H1 (cell line): ENCODE data around the gene ANKRD17. TPM values are rescaled to one million over a fixed set of nuclear protein-coding genes. Genes with fewer than 3 reads are reported as not detected.

Experiments
- BACH1 ChIP-seq: IDR thresholded peaks from 2 replicates; pipeline ENCODE4 v1.6.1; 2012; ENCODE audit warnings: low read length, improper control_type of control experiment
- YY1 ChIP-seq: IDR thresholded peaks from 2 replicates; pipeline ENCODE4 v1.6.1; 2011; ENCODE audit warnings: low read depth, mild to moderate bottlenecking, low read length
- polyA plus RNA-seq, 7 experiments: library from polyadenylated mRNA; depleted of rRNA in 3 of 7; stranded (reverse) in 5 of 7; unstranded in 2 of 7; fragments of >200 nt in 5 of 7; fragments of 200-250 nt in 2 of 7; gene quantifications; 1 replicate in 5 of 7; 2 replicates in 1 of 7; 4 replicates in 1 of 7; pipeline versions ENCODE4 v1.2.1 to v1.2.3, GENCODE V29; 2011 to 2013; ENCODE audit warnings: missing spikeins in 2 of 7, mixed read lengths in 2 of 7
- total RNA-seq: library from RNA; stranded (reverse); fragmentation: NEBNext Ultra II Directional; extraction: Animal tissue kit (Norgen Biotek cat#: 25700); gene quantifications from 2 replicates; pipeline ENCODE4 v1.2.1, GENCODE V29; 2021
- TF ChIP-seq, protein P1 (sequence below): fragments of 300-600 bp; sonication (generic); IDR thresholded peaks from 2 replicates; pipeline ENCODE4 v1.7.1; 2012; ENCODE audit warnings: low read length, moderate library complexity, mild to moderate bottlenecking, inconsistent platforms; ENCODE audit not compliant: insufficient replicate concordance

ANKRD17 gene
- total and polyA plus RNA-seq, 2 of the 8 experiments (the other 6 are each of a cell fraction or from before 2014, with no cell fraction given), result 42.4 to 93.7 TPM

DNA sequence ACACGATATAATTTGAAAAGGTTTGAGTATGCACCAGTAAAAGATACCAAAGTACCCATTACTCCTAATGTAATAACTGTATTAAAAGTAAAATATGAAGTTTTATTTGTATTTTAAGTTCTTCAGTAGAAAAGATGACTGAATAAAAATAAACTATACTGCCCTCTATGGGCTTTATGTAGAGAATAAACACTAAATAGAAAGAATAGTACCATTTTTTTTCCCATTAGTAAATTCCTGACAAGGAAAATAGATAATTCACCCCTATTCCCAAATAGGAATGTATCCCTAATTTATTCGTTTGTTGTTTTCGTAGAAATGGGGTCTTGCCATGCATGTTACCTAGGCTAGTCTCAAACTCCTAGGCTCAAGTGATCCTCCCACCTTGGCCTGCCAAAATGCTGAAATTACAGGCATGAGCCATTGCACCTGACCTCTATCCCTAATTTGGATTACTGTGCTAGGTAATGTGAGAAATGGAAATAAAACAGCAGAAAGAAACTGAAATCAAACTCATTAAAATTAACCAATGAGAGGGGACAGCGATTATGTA, 115.5 kb downstream of the ANKRD17 start (continued):
- TF ChIP-seq, protein P1, sequence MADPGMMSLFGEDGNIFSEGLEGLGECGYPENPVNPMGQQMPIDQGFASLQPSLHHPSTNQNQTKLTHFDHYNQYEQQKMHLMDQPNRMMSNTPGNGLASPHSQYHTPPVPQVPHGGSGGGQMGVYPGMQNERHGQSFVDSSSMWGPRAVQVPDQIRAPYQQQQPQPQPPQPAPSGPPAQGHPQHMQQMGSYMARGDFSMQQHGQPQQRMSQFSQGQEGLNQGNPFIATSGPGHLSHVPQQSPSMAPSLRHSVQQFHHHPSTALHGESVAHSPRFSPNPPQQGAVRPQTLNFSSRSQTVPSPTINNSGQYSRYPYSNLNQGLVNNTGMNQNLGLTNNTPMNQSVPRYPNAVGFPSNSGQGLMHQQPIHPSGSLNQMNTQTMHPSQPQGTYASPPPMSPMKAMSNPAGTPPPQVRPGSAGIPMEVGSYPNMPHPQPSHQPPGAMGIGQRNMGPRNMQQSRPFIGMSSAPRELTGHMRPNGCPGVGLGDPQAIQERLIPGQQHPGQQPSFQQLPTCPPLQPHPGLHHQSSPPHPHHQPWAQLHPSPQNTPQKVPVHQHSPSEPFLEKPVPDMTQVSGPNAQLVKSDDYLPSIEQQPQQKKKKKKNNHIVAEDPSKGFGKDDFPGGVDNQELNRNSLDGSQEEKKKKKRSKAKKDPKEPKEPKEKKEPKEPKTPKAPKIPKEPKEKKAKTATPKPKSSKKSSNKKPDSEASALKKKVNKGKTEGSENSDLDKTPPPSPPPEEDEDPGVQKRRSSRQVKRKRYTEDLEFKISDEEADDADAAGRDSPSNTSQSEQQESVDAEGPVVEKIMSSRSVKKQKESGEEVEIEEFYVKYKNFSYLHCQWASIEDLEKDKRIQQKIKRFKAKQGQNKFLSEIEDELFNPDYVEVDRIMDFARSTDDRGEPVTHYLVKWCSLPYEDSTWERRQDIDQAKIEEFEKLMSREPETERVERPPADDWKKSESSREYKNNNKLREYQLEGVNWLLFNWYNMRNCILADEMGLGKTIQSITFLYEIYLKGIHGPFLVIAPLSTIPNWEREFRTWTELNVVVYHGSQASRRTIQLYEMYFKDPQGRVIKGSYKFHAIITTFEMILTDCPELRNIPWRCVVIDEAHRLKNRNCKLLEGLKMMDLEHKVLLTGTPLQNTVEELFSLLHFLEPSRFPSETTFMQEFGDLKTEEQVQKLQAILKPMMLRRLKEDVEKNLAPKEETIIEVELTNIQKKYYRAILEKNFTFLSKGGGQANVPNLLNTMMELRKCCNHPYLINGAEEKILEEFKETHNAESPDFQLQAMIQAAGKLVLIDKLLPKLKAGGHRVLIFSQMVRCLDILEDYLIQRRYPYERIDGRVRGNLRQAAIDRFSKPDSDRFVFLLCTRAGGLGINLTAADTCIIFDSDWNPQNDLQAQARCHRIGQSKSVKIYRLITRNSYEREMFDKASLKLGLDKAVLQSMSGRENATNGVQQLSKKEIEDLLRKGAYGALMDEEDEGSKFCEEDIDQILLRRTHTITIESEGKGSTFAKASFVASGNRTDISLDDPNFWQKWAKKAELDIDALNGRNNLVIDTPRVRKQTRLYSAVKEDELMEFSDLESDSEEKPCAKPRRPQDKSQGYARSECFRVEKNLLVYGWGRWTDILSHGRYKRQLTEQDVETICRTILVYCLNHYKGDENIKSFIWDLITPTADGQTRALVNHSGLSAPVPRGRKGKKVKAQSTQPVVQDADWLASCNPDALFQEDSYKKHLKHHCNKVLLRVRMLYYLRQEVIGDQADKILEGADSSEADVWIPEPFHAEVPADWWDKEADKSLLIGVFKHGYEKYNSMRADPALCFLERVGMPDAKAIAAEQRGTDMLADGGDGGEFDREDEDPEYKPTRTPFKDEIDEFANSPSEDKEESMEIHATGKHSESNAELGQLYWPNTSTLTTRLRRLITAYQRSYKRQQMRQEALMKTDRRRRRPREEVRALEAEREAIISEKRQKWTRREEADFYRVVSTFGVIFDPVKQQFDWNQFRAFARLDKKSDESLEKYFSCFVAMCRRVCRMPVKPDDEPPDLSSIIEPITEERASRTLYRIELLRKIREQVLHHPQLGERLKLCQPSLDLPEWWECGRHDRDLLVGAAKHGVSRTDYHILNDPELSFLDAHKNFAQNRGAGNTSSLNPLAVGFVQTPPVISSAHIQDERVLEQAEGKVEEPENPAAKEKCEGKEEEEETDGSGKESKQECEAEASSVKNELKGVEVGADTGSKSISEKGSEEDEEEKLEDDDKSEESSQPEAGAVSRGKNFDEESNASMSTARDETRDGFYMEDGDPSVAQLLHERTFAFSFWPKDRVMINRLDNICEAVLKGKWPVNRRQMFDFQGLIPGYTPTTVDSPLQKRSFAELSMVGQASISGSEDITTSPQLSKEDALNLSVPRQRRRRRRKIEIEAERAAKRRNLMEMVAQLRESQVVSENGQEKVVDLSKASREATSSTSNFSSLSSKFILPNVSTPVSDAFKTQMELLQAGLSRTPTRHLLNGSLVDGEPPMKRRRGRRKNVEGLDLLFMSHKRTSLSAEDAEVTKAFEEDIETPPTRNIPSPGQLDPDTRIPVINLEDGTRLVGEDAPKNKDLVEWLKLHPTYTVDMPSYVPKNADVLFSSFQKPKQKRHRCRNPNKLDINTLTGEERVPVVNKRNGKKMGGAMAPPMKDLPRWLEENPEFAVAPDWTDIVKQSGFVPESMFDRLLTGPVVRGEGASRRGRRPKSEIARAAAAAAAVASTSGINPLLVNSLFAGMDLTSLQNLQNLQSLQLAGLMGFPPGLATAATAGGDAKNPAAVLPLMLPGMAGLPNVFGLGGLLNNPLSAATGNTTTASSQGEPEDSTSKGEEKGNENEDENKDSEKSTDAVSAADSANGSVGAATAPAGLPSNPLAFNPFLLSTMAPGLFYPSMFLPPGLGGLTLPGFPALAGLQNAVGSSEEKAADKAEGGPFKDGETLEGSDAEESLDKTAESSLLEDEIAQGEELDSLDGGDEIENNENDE, result no peak
- TF ChIP-seq BACH1 (no peak), YY1 (no peak)
